Measurements from ENCODE around the gene TRAFD1. TPM values are rescaled to one million over a fixed set of nuclear protein-coding genes. Genes with fewer than 3 reads are reported as not detected.
"Not testable (repeated sequence)": the region's sequence is repeated elsewhere in the genome, so short reads cannot be mapped to it uniquely, and the experiment has no call there.

The TRAFD1 gene
- total and polyA plus RNA-seq, 2 donors (not counting 3 experiments of a cell fraction or from before 2014, with no cell fraction given), result 20.3 to 24.9 TPM

GRCh38 chr12:112108202-112109079, 16.9 kb upstream of the TRAFD1 start, which contains the start of gene NAA25:
TSS of gene NAA25 (minus strand) at chr12:112108783. CDS start at chr12:112108773, 10 bp downstream.
- Histone ChIP-seq H3K36me3 (ENCODE audit: control insufficient read depth in 2 of 2, extremely low read depth in 1 of 2, insufficient read depth in 2 of 2, low read length in 2 of 2) (no peaks in the 10 kb centered on the region), H3K79me2 (ENCODE audit: control insufficient read depth, insufficient read depth, low read length) (peaks cover 54% of the 10 kb centered on the region), H3K27ac (ENCODE audit: insufficient read depth, low read depth, low read length) (peak within 1 kb of the TSS; percentile 74), H3K9ac (replicated peaks; ENCODE audit: extremely low read depth, insufficient read depth, low read length) (peak within 1 kb of the TSS; percentile 90), H2AFZ (ENCODE audit: low read depth, low read length) (peak within 1 kb of the TSS; percentile 69), H3K9me3 (replicated peaks; ENCODE audit: control insufficient read depth, insufficient read depth, low read length) (no peaks in the 10 kb centered on the region), H3K4me3 (replicated peaks in 1 of 3; ENCODE audit: insufficient read depth in 1 of 3, low read depth in 1 of 3, low read length in 3 of 3) (peak within 1 kb of the TSS; percentile 81 to 96 (median 95)), H3K4me2 (ENCODE audit: insufficient read depth, low read length) (peak within 1 kb of the TSS; percentile 98), H3K9me1 (replicated peaks; ENCODE audit: control insufficient read depth, extremely low read depth, insufficient read depth, low read length) (no peaks in the 10 kb centered on the region), H4K20me1 (replicated peaks; ENCODE audit: control insufficient read depth, extremely low read depth, insufficient read depth, low read length) (peaks cover 5% of the 10 kb centered on the region), H3K4me1 (ENCODE audit: control insufficient read depth, extremely low read depth, insufficient read depth, low read length) (peaks cover 10% of the 10 kb centered on the region), H3K27me3 (ENCODE audit: control insufficient read depth in 2 of 2, insufficient read depth in 2 of 2, low read length in 2 of 2) (no peaks in the 10 kb centered on the region)
- no peak for TF ChIP-seq GATA2 (IDR thresholded peaks at IDR 0.05; ENCODE audit: insufficient read depth, insufficient read length, low read depth, low read length)
- peak; percentile 76 for TF ChIP-seq POLR2AphosphoS5 (IDR thresholded peaks at IDR 0.05; ENCODE audit: insufficient read depth, low read depth, low read length)
- no peak for TF ChIP-seq EZH2 (IDR thresholded peaks at IDR 0.05; ENCODE audit: borderline replicate concordance, low read depth, low read length, severe bottlenecking)
- no peak for TF ChIP-seq CTCF (IDR thresholded peaks at IDR 0.05; ENCODE audit: extremely low read depth in 1 of 2, insufficient read depth in 1 of 2, low read depth in 1 of 2, low read length in 2 of 2)
- no peak for TF ChIP-seq FOS (IDR thresholded peaks at IDR 0.05; ENCODE audit: borderline replicate concordance, insufficient read depth, low read length)
- peak; percentile 21 for TF ChIP-seq MYC (IDR thresholded peaks at IDR 0.05; ENCODE audit: low read depth, low read length)
- TF ChIP-seq JUN (IDR thresholded peaks at IDR 0.05; ENCODE audit: borderline replicate concordance, insufficient read depth, insufficient read length, low read depth), result no peak
- peak; percentile 78 for TF ChIP-seq MAX (IDR thresholded peaks at IDR 0.05; ENCODE audit: insufficient read depth, insufficient read length)
- peak; percentile 36 for TF ChIP-seq POLR2A (IDR thresholded peaks at IDR 0.05; ENCODE audit: low read depth, low read length)
- CTCF ChIA-PET, result interaction anchor here (0.8 to 1.9 kb wide), 7 partner anchors 10 to 95 kb away, joined by 3 to 12 read pairs (median 4); partner anchors contain the start of genes ERP29 and TMEM116
- FAIRE-seq (peak; percentile 83), DNase-seq (ENCODE audit: low read depth, low spot score) (peak; percentile 89)
- BruUV-seq (replicated peaks), result no TSS peak
- intact Hi-C loops (cut with micrococcal nuclease), result loop anchor here (2.0 to 5.0 kb wide), 3 partner anchors 16 to 279 kb away; partner anchors contain the start of genes ERP29, TMEM116 and TRAFD1
- dilution Hi-C loops (cut with MboI; ENCODE audit: extremely low pct_ligation_motif_present, low sequenced_read_pairs), result no loop called here
- POLR2A ChIA-PET, result interaction anchor here (0.6 to 1.5 kb wide), 5 partner anchors 17 to 314 kb away, joined by 3 to 7 read pairs (median 4); partner anchors contain the start of gene TRAFD1

GRCh38 chr12:112110787-112111662, 14.3 kb upstream of the TRAFD1 start:
- Histone ChIP-seq H3K4me1 (ENCODE audit: control insufficient read depth, extremely low read depth, insufficient read depth, low read length) (peaks cover 10% of the 10 kb centered on the region), H3K79me2 (ENCODE audit: control insufficient read depth, insufficient read depth, low read length) (peaks cover 28% of the 10 kb centered on the region)
- H3K36me3 ChIP-seq (ENCODE audit: control insufficient read depth in 2 of 2, extremely low read depth in 1 of 2, insufficient read depth in 2 of 2, low read length in 2 of 2); BruUV-seq (replicated peaks); H2AFZ ChIP-seq (ENCODE audit: low read depth, low read length); intact Hi-C loops (cut with micrococcal nuclease); H3K27me3 ChIP-seq (ENCODE audit: control insufficient read depth in 2 of 2, insufficient read depth in 2 of 2, low read length in 2 of 2); dilution Hi-C loops (cut with MboI; ENCODE audit: extremely low pct_ligation_motif_present, low sequenced_read_pairs); FAIRE-seq; H3K9me3 ChIP-seq (replicated peaks; ENCODE audit: control insufficient read depth, insufficient read depth, low read length); H4K20me1 ChIP-seq (replicated peaks; ENCODE audit: control insufficient read depth, extremely low read depth, insufficient read depth, low read length); CTCF ChIA-PET; H3K4me3 ChIP-seq (replicated peaks in 1 of 3; ENCODE audit: insufficient read depth in 1 of 3, low read depth in 1 of 3, low read length in 3 of 3); H3K9ac ChIP-seq (replicated peaks; ENCODE audit: extremely low read depth, insufficient read depth, low read length); H3K9me1 ChIP-seq (replicated peaks; ENCODE audit: control insufficient read depth, extremely low read depth, insufficient read depth, low read length); H3K4me2 ChIP-seq (ENCODE audit: insufficient read depth, low read length); H3K27ac ChIP-seq (ENCODE audit: insufficient read depth, low read depth, low read length); DNase-seq (ENCODE audit: low read depth, low spot score): not testable (repeated sequence)
- POLR2A ChIA-PET, result interaction anchor here (0.7 kb wide), 1 partner anchor 81 kb away, joined by 11 read pairs; no protein-coding TSS in a partner anchor
